Measurements from ENCODE around the gene MPPE1. TPM values are rescaled to one million over a fixed set of nuclear protein-coding genes. Genes with fewer than 3 reads are reported as not detected.

MPPE1 gene
- total and polyA plus RNA-seq, 10 of the 15 experiments (the other 5 are each of a cell fraction or from before 2014, with no cell fraction given) = 13.8 to 34.5 (median 27.6) TPM

- H3K9me3 ChIP-seq (replicated peaks; ENCODE audit: control insufficient read depth, insufficient read depth, low read length) = no peaks in the 10 kb centered on the region
- TF ChIP-seq RUNX3 (IDR thresholded peaks at IDR 0.05; ENCODE audit: low read length) (0 out of 2 replicates have a peak, but pooled peaks have one; percentile 16), SUPT20H (IDR thresholded peaks at IDR 0.05; ENCODE audit: borderline replicate concordance, control insufficient read depth, low read depth, low read length) (no peak)
- H3K4me3 ChIP-seq = no peak overlapping the region
- DNase-seq (ENCODE audit: low read depth, low spot score) = no peak
- SMC1A ChIA-PET (ENCODE audit: uncharacterized antibody, unreplicated experiment) = no interaction called here
- no peaks in the 10 kb centered on the region for H4K20me1 ChIP-seq (ENCODE audit: control insufficient read depth, insufficient read depth)
- H3K4me1 ChIP-seq (ENCODE audit: control insufficient read depth, insufficient read depth, low read length) = peaks cover 19% of the 10 kb centered on the region
- no peaks in the 10 kb centered on the region for H3K79me2 ChIP-seq (ENCODE audit: control insufficient read depth, insufficient read depth, low read length)
- RAD21 ChIA-PET (ENCODE audit: unreplicated experiment) = no interaction called here
- in situ Hi-C loops (cut with MboI) = no loop called here
- peaks cover 6 to 9% of the 10 kb centered on the region in 2 experiments; a peak in 2 of 4 replicates for H3K36me3 ChIP-seq (ENCODE audit: control insufficient read depth in 2 of 2, insufficient read depth in 2 of 2, low read length in 1 of 2)
- WGBS (ENCODE audit: insufficient coverage, insufficient replicate concordance, low lambda C conversion rate, missing lambda C conversion rate) = 91% methylated on average over 11 of the region's 12 CpGs
- intact Hi-C loops (cut with micrococcal nuclease; ENCODE audit: unreplicated experiment) = no loop called here
- no peaks in the 10 kb centered on the region for H3K27me3 ChIP-seq (replicated peaks in 1 of 2; ENCODE audit: control insufficient read depth in 2 of 2, insufficient read depth in 2 of 2, low read length in 1 of 2)
- no TSS peak for BruUV-seq (replicated peaks)
- H3K27ac ChIP-seq (ENCODE audit: control insufficient read depth, insufficient read depth) = no peak overlapping the region
- POLR2A ChIA-PET = no interaction called here
- no peak overlapping the region for H3K9ac ChIP-seq (ENCODE audit: control insufficient read depth, insufficient read depth, low read length)
- CTCF ChIA-PET = interaction anchor here (0.6 to 1.0 kb wide), 3 partner anchors 8 to 508 kb away, joined by 3 to 4 read pairs (median 3); no protein-coding TSS in a partner anchor
- H2AFZ ChIP-seq (ENCODE audit: control insufficient read depth, low read depth, low read length) = no peak overlapping the region
- ATAC-seq = no peak
- no peak overlapping the region for H3K4me2 ChIP-seq (ENCODE audit: control insufficient read depth, insufficient read depth)
- FAIRE-seq = no peak
Measured at GRCh38 chr18:11884396-11885030, 23.6 kb downstream of the MPPE1 start.

GRCh38 chr18:11883153-11883552, 25.0 kb downstream of the MPPE1 start:
- no peaks in the 10 kb centered on the region for H3K79me2 ChIP-seq (ENCODE audit: control insufficient read depth, insufficient read depth, low read length)
- H3K4me1 ChIP-seq (ENCODE audit: control insufficient read depth, insufficient read depth, low read length) = peaks cover 19% of the 10 kb centered on the region
- no peaks in the 10 kb centered on the region for H3K9me3 ChIP-seq (replicated peaks; ENCODE audit: control insufficient read depth, insufficient read depth, low read length)
- no TSS peak for BruUV-seq (replicated peaks)
- H3K36me3 ChIP-seq (ENCODE audit: control insufficient read depth in 2 of 2, insufficient read depth in 2 of 2, low read length in 1 of 2) = peaks cover 6 to 9% of the 10 kb centered on the region in 2 experiments; a peak in 2 of 4 replicates
- H2AFZ ChIP-seq (ENCODE audit: control insufficient read depth, low read depth, low read length) = no peak overlapping the region
- in situ Hi-C loops (cut with MboI) (no loop called here), intact Hi-C loops (cut with micrococcal nuclease; ENCODE audit: unreplicated experiment) (no loop called here)
- 75% methylated on average over 1 of the region's 1 CpG for WGBS (ENCODE audit: insufficient coverage, insufficient replicate concordance, low lambda C conversion rate, missing lambda C conversion rate)
- no peaks in the 10 kb centered on the region for H4K20me1 ChIP-seq (ENCODE audit: control insufficient read depth, insufficient read depth)
- FAIRE-seq = peak; percentile 71
- ChIA-PET SMC1A (ENCODE audit: uncharacterized antibody, unreplicated experiment) (interaction anchor here (1.0 kb wide), 1 partner anchor 23 kb away, joined by 4 read pairs; no protein-coding TSS in a partner anchor), POLR2A (no interaction called here), CTCF (no interaction called here), RAD21 (ENCODE audit: unreplicated experiment) (no interaction called here)
- no peak overlapping the region for H3K9ac ChIP-seq (ENCODE audit: control insufficient read depth, insufficient read depth, low read length)
- ATAC-seq = peak; percentile 97
- peak; percentile 38 for DNase-seq (ENCODE audit: low read depth, low spot score)
- H3K4me2 ChIP-seq (ENCODE audit: control insufficient read depth, insufficient read depth) = peak overlapping the region; percentile 17; the same call in 1 of the 2 replicates
- no peaks in the 10 kb centered on the region for H3K27me3 ChIP-seq (replicated peaks in 1 of 2; ENCODE audit: control insufficient read depth in 2 of 2, insufficient read depth in 2 of 2, low read length in 1 of 2)
- H3K27ac ChIP-seq (ENCODE audit: control insufficient read depth, insufficient read depth) = no peak overlapping the region; the same call in 1 of the 2 replicates
- no peak overlapping the region for H3K4me3 ChIP-seq
- TF ChIP-seq ETV6 (conservative IDR thresholded peaks at IDR 0.05 in 1 of 2, IDR thresholded peaks at IDR 0.05 in 1 of 2; ENCODE audit: borderline replicate concordance in 1 of 2, low read depth in 1 of 2) = peak in 1 of 2 experiments; percentile 57; a peak in 1 of 4 replicates
- TF ChIP-seq MTA3 (IDR thresholded peaks at IDR 0.05; ENCODE audit: borderline replicate concordance, low read length) = no peak
- no peak for TF ChIP-seq BCLAF1 (IDR thresholded peaks at IDR 0.05)
- TF ChIP-seq IRF5 (IDR thresholded peaks at IDR 0.05; ENCODE audit: borderline replicate concordance) = no peak
- TF ChIP-seq RAD51 (IDR thresholded peaks at IDR 0.05) = no peak
- TF ChIP-seq RELA (IDR thresholded peaks at IDR 0.05; ENCODE audit: borderline replicate concordance, partially characterized antibody) = no peak
- no peak for TF ChIP-seq TBL1XR1 (IDR thresholded peaks at IDR 0.05; ENCODE audit: low read depth, low read length)
- peak; percentile 33; the same call in 1 of the 2 replicates for TF ChIP-seq GABPA (IDR thresholded peaks at IDR 0.05; ENCODE audit: low read depth)
- no peak for TF ChIP-seq NR2C1 (IDR thresholded peaks at IDR 0.05)
- TF ChIP-seq YY1 (IDR thresholded peaks at IDR 0.05; ENCODE audit: low read depth, low read length) = no peak
- TF ChIP-seq IKZF1 (conservative IDR thresholded peaks at IDR 0.05) = 0 out of 2 replicates have a peak, but pooled peaks have one; percentile 25

Measured in GM12878 (cell line).